NCI-H82 treated with DMSO at 0.1 percent for 48 hours (cell line): ENCODE data around the gene PI4KB.

Experiments used
- DNase-seq: peaks from one replicate; lab custom pipeline; 2025; ENCODE audit not compliant: unreplicated experiment; lab: John Stamatoyannopoulos, UW

PI4KB gene

GRCh38 chr1:151311589-151312331, 15.5 kb downstream of the PI4KB start:
- no peak for DNase-seq

GRCh38 chr1:151311011-151311410, 16.2 kb downstream of the PI4KB start:
- no peak for DNase-seq

GRCh38 chr1:151309811-151310323, 17.3 kb downstream of the PI4KB start:
- DNase-seq = peak; percentile 40

GRCh38 chr1:151294742-151295462, 32.3 kb downstream of the PI4KB start:
- no peak for DNase-seq

- DNase-seq = no peak
Measured at GRCh38 chr1:151293093-151293492, 34.1 kb downstream of the PI4KB start.

- DNase-seq = no peak
Measured at GRCh38 chr1:151292207-151293030, 34.8 kb downstream of the PI4KB start.

- no peak for DNase-seq
Measured at GRCh38 chr1:151290709-151291303, 36.4 kb downstream of the PI4KB start.

GRCh38 chr1:151289991-151290708, 37.1 kb downstream of the PI4KB start:
- DNase-seq = no peak

- no peak for DNase-seq
Measured at GRCh38 chr1:151289080-151289935, 37.9 kb downstream of the PI4KB start.

GRCh38 chr1:151288502-151288901, 38.7 kb downstream of the PI4KB start:
- DNase-seq = no peak

GRCh38 chr1:151287767-151288500, 39.3 kb downstream of the PI4KB start:
- DNase-seq = no peak

GRCh38 chr1:151287341-151287699, 39.9 kb downstream of the PI4KB start:
- no peak for DNase-seq

- no peak for DNase-seq
Measured at GRCh38 chr1:151286619-151287340, 40.4 kb downstream of the PI4KB start.

GRCh38 chr1:151284013-151284577, 43.1 kb downstream of the PI4KB start:
- DNase-seq = no peak

- peak; percentile 62 for DNase-seq
Measured at GRCh38 chr1:151282883-151283725, 44.1 kb downstream of the PI4KB start.

- peak; percentile 99 for DNase-seq
Measured at GRCh38 chr1:151281969-151282882, 45.0 kb downstream of the PI4KB start, which contains the start of gene ZNF687. Gene ZNF687, plus strand, starts transcription at chr1:151282299. Its CDS starts 3,993 bp downstream, at chr1:151286292.
